Trophoblast cell (in vitro differentiated cells and primary cell): ENCODE data around the gene CAST.

Source experiments
- DNase-seq, 2 donors: peaks; one replicate each; pipeline ENCODE4 v3.0.0-alpha.2; 2016
- H2AFZ ChIP-seq: 2 replicates; pipeline ENCODE4 v1.6.1; 2013; ENCODE audit warnings: low read length, moderate library complexity, mild to moderate bottlenecking; ENCODE audit not compliant: insufficient read depth, poor library complexity
- H2AK5ac ChIP-seq: 2 replicates; pipeline ENCODE4 v1.6.1; 2013; ENCODE audit warnings: mild to moderate bottlenecking, low read length
- H2BK120ac ChIP-seq: 2 replicates; pipeline ENCODE4 v1.6.1; 2013; ENCODE audit warnings: low read length, mild to moderate bottlenecking, moderate library complexity; ENCODE audit not compliant: insufficient read depth, poor library complexity
- H2BK12ac ChIP-seq: 2 replicates; pipeline ENCODE4 v1.6.1; 2013; ENCODE audit warnings: mild to moderate bottlenecking, low read length, moderate library complexity
- H2BK5ac ChIP-seq: 2 replicates; pipeline ENCODE4 v1.6.1; 2013; ENCODE audit warnings: low read length, low read depth, moderate library complexity, mild to moderate bottlenecking; ENCODE audit not compliant: poor library complexity
- H3K14ac ChIP-seq: 2 replicates; pipeline ENCODE4 v1.6.1; 2013; ENCODE audit warnings: mild to moderate bottlenecking, low read length
- H3K18ac ChIP-seq: 2 replicates; pipeline ENCODE4 v1.6.1; 2013; ENCODE audit warnings: mild to moderate bottlenecking, low read length
- H3K23ac ChIP-seq: 2 replicates; pipeline ENCODE4 v1.6.1; 2013; ENCODE audit warnings: low read length
- H3K27ac ChIP-seq: 2 replicates; pipeline ENCODE4 v1.5.1; 2013; ENCODE audit warnings: low read depth, mild to moderate bottlenecking, inconsistent platforms, low read length, moderate library complexity
- H3K27me3 ChIP-seq: 2 replicates; pipeline ENCODE4 v1.6.1; 2013; ENCODE audit warnings: inconsistent platforms, mild to moderate bottlenecking, low read length, moderate library complexity; ENCODE audit not compliant: insufficient read depth
- H3K36me3 ChIP-seq, 2 experiments: 1 replicate in 1 of 2; 2 replicates in 1 of 2; pipeline ENCODE4 v1.6.1; 2013; ENCODE audit warnings: low read length in 2 of 2, mild to moderate bottlenecking in 2 of 2, moderate library complexity in 1 of 2; ENCODE audit not compliant: insufficient read depth in 2 of 2, control insufficient read depth in 1 of 2
- H3K4ac ChIP-seq: 2 replicates; pipeline ENCODE4 v1.6.1; 2013; ENCODE audit warnings: low read depth, mild to moderate bottlenecking, low read length, moderate library complexity
- H3K4me1 ChIP-seq, 2 experiments: 1 replicate in 1 of 2; 2 replicates in 1 of 2; pipeline ENCODE4 v1.6.1; 2013; ENCODE audit warnings: low read length in 2 of 2, mild to moderate bottlenecking in 2 of 2, moderate library complexity in 1 of 2; ENCODE audit not compliant: insufficient read depth in 2 of 2, control insufficient read depth in 1 of 2
- H3K4me2 ChIP-seq: 2 replicates; pipeline ENCODE4 v1.6.1; 2013; ENCODE audit warnings: inconsistent platforms, mild to moderate bottlenecking, low read length, moderate library complexity
- H3K4me3 ChIP-seq: 2 replicates; pipeline ENCODE4 v1.5.1; 2013; ENCODE audit warnings: mild to moderate bottlenecking, low read depth, low read length, inconsistent platforms
- H3K79me1 ChIP-seq: one replicate; pipeline ENCODE4 v1.6.1; 2013; ENCODE audit warnings: low read length
- H3K79me2 ChIP-seq: 2 replicates; pipeline ENCODE4 v1.6.1; 2013; ENCODE audit warnings: low read length, mild to moderate bottlenecking; ENCODE audit not compliant: control insufficient read depth, insufficient read depth, poor library complexity
- H3K9ac ChIP-seq: 2 replicates; pipeline ENCODE4 v1.6.1; 2013; ENCODE audit warnings: mild to moderate bottlenecking, low read length
- H3K9me3 ChIP-seq: 2 replicates; pipeline ENCODE4 v1.6.1; 2013; ENCODE audit warnings: low read depth, mild to moderate bottlenecking, control low read depth, inconsistent platforms, low read length; ENCODE audit not compliant: insufficient read depth
- H4K12ac ChIP-seq: 2 replicates; pipeline ENCODE4 v1.6.1; 2013; ENCODE audit warnings: low read depth, mild to moderate bottlenecking, low read length, moderate library complexity
- H4K8ac ChIP-seq: 2 replicates; pipeline ENCODE4 v1.6.1; 2013; ENCODE audit warnings: low read depth, mild to moderate bottlenecking, low read length, moderate library complexity
- H4K91ac ChIP-seq: one replicate; pipeline ENCODE4 v1.6.1; 2013; ENCODE audit warnings: low read depth, mild to moderate bottlenecking, low read length, moderate library complexity
- WGBS: extraction: QIAGEN DNeasy Blood & Tissue Kit; methylation state at CpG from one replicate; pipeline ENCODE4 v1.1.7; 2013; ENCODE audit warnings: missing lambda C conversion rate; ENCODE audit not compliant: insufficient read length, insufficient coverage; ENCODE audit errors: extremely low coverage; 5-methylcytosine and 5-hydroxymethylcytosine counted together

CAST gene

GRCh38 chr5:96772542-96772941, 110.4 kb downstream of the CAST start:
- Histone ChIP-seq H2AFZ (no peak overlapping the region), H4K91ac (no peak overlapping the region)
- DNase-seq = no peak

GRCh38 chr5:96775050-96775449, 112.9 kb downstream of the CAST start:
- no peaks in the 10 kb centered on the region for H3K79me2 ChIP-seq
- no peak for DNase-seq
- no peak overlapping the region for H3K14ac ChIP-seq
- no peak overlapping the region for H2AFZ ChIP-seq
- H3K27ac ChIP-seq = no peak overlapping the region
- H3K4me3 ChIP-seq = no peak overlapping the region
- no peak overlapping the region for H3K23ac ChIP-seq
- H2BK5ac ChIP-seq = no peak overlapping the region
- H3K4me2 ChIP-seq = no peak overlapping the region
- no peak overlapping the region for H4K12ac ChIP-seq
- H2AK5ac ChIP-seq = no peak overlapping the region
- H3K27me3 ChIP-seq = no peaks in the 10 kb centered on the region
- no peak overlapping the region for H4K8ac ChIP-seq
- H4K91ac ChIP-seq = no peak overlapping the region
- peaks cover 7 to 24% of the 10 kb centered on the region in 2 experiments for H3K36me3 ChIP-seq
- no peaks in the 10 kb centered on the region for H3K9me3 ChIP-seq
- H3K4ac ChIP-seq = no peak overlapping the region
- no peak overlapping the region for H2BK120ac ChIP-seq
- no peak overlapping the region for H3K9ac ChIP-seq
- no peaks in the 10 kb centered on the region for H3K4me1 ChIP-seq
- H3K18ac ChIP-seq = no peak overlapping the region
- no CpG with 5 or more reads among the region's 2 CpGs for WGBS
- H3K79me1 ChIP-seq = no peaks in the 10 kb centered on the region
- no peak overlapping the region for H2BK12ac ChIP-seq

More at GRCh38 chr5:96772542-96772941, 110.4 kb downstream of the CAST start:
- Histone ChIP-seq H3K4me1 (no peaks in the 10 kb centered on the region), H3K27ac (no peak overlapping the region), H2AK5ac (no peak overlapping the region), H4K12ac (no peak overlapping the region), H4K8ac (no peak overlapping the region), H2BK12ac (no peak overlapping the region), H3K79me1 (no peaks in the 10 kb centered on the region), H2BK120ac (no peak overlapping the region), H3K4ac (no peak overlapping the region), H3K23ac (no peak overlapping the region), H3K79me2 (no peaks in the 10 kb centered on the region), H3K4me2 (no peak overlapping the region), H3K18ac (no peak overlapping the region), H3K4me3 (no peak overlapping the region), H3K9me3 (no peaks in the 10 kb centered on the region), H3K14ac (no peak overlapping the region), H3K36me3 (peaks cover 6 to 23% of the 10 kb centered on the region in 2 experiments), H3K27me3 (no peaks in the 10 kb centered on the region), H3K9ac (no peak overlapping the region), H2BK5ac (no peak overlapping the region)

GRCh38 chr5:96775689-96776088, 113.5 kb downstream of the CAST start:
- H4K91ac ChIP-seq = no peak overlapping the region
- no peaks in the 10 kb centered on the region for H3K4me1 ChIP-seq
- H2BK5ac ChIP-seq = no peak overlapping the region
- DNase-seq = no peak
- H3K9ac ChIP-seq = no peak overlapping the region
- H2AK5ac ChIP-seq = no peak overlapping the region
- H3K27ac ChIP-seq = no peak overlapping the region
- no peak overlapping the region for H2AFZ ChIP-seq
- H3K18ac ChIP-seq = no peak overlapping the region
- WGBS = no CpG with 5 or more reads among the region's 11 CpGs
- H2BK12ac ChIP-seq = no peak overlapping the region
- H3K27me3 ChIP-seq = no peaks in the 10 kb centered on the region
- H3K4me3 ChIP-seq = no peak overlapping the region
- no peak overlapping the region for H2BK120ac ChIP-seq
- H3K9me3 ChIP-seq = no peaks in the 10 kb centered on the region
- H3K4me2 ChIP-seq = no peak overlapping the region
- H3K79me2 ChIP-seq = no peaks in the 10 kb centered on the region
- H4K8ac ChIP-seq = no peak overlapping the region
- H3K36me3 ChIP-seq = peaks cover 7 to 23% of the 10 kb centered on the region in 2 experiments
- no peak overlapping the region for H3K23ac ChIP-seq
- H3K14ac ChIP-seq = no peak overlapping the region
- H4K12ac ChIP-seq = no peak overlapping the region
- H3K79me1 ChIP-seq = no peaks in the 10 kb centered on the region
- no peak overlapping the region for H3K4ac ChIP-seq

GRCh38 chr5:96776621-96777020, 114.4 kb downstream of the CAST start:
- no peak overlapping the region for H2BK5ac ChIP-seq
- no peaks in the 10 kb centered on the region for H3K79me2 ChIP-seq
- no peak overlapping the region for H2BK120ac ChIP-seq
- no peaks in the 10 kb centered on the region for H3K9me3 ChIP-seq
- H3K14ac ChIP-seq = no peak overlapping the region
- no peaks in the 10 kb centered on the region for H3K27me3 ChIP-seq
- H2AFZ ChIP-seq = no peak overlapping the region
- H2AK5ac ChIP-seq = no peak overlapping the region
- no peaks in the 10 kb centered on the region for H3K79me1 ChIP-seq
- no peak overlapping the region for H3K23ac ChIP-seq
- H3K18ac ChIP-seq = no peak overlapping the region
- no peak overlapping the region for H4K91ac ChIP-seq
- no peaks in the 10 kb centered on the region for H3K4me1 ChIP-seq
- H3K4me3 ChIP-seq = no peak overlapping the region
- no CpG with 5 or more reads among the region's 2 CpGs for WGBS
- no peak overlapping the region for H3K4me2 ChIP-seq
- peaks cover 9 to 24% of the 10 kb centered on the region in 2 experiments for H3K36me3 ChIP-seq
- no peak overlapping the region for H3K27ac ChIP-seq
- no peak overlapping the region for H4K12ac ChIP-seq
- H3K4ac ChIP-seq = no peak overlapping the region
- H2BK12ac ChIP-seq = no peak overlapping the region
- no peak overlapping the region for H4K8ac ChIP-seq
- DNase-seq = no peak
- H3K9ac ChIP-seq = no peak overlapping the region
